NK-92 treated with Interleukin-12 subunit alpha and Interleukin-12 subunit beta, amount 100 ng/mL, for 24 hours (cell line): ENCODE measurements around the gene SND1.

Experiments
- DNase-seq: peaks from one replicate; lab custom pipeline; 2025; lab: John Stamatoyannopoulos, UW

Gene SND1

DNA sequence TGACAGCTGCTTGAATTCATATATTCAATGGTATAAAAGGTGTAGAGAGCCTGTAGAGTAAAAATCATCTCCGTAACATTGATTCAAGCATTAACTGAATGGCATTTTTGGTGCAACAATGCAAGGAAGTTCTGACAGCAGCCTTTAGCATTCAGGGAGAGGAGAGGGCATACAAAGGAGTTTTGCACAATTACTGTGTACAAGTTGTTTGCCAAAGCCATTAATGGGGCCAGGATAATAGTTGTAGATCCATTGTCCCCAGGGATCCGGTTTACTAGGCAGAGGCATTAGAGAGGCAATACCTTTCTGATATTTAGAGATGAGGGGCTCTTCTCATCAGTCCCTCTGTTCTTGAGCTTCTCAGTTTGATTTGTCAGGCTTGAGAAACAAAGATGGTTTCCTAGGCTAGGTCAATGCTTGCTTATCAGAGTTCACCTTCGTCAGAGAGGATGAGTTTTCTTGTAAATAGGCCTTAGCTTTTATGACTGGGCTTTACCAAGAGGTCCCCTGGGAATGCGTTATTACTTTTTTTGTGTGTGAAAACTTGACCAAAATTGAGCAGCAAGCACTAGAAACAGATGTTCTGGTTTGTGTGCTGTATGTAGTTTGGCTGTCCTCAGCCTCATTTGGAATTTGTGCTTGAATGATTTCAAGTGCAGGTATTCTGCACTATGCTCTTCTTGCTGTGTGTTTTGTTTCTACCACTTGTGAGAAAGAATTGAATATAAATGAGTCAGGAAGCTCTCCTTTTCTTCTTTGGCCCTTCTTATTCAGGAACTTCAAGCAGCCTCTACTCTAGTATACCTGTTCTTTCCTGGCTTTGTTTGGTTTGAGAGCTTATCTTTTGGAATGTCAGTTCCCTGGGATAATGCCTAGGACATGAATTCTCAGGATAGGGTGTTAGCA, 32.0 kb downstream of the SND1 start:
- no peak for DNase-seq

DNA sequence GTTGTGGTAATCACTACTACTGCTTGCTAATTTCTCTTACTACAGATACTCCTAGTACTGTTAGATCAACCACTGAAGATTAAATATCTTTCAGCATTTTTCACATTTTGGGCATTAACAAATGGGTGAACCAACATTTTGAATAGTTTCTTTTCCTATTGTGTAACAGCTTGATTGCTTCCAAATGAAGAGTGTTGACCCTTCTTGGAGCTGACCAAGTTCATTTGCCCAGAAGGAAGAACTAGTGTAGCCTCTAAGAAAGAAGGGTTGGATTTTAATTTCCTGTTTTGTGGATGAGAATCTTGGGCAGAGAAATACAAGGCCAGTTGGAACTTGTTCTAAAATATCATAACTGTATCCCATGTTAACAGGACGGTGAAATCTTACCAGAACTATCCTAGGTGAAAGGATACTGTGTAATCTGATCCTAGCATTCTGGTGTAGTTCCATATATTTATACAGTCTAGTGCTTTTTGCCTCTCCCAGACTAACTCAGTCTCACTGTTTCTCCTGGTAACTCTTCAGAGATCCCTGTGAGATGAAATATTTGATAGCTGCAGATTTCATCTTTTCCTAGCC, 37.3 kb downstream of the SND1 start:
- no peak for DNase-seq

DNA sequence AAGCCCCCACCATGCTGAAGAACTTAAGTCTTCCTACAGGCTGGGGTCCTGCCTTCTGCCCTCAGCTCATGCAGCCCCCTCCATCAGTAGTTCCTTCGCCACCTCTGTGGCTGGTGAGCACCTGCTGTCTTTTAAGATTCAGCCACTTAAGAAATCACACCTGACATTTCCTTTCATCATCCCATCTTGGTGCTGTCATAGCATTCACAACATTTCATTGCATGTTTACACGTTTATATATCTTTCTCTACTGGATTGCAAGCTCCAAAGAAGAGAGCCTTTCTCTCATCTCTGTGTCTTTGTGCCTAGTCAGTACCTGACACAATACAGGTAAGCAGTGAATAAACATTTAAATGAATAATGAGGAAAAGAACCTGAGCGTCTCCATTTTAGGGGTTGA, 38.3 kb downstream of the SND1 start:
- DNase-seq = no peak

DNA sequence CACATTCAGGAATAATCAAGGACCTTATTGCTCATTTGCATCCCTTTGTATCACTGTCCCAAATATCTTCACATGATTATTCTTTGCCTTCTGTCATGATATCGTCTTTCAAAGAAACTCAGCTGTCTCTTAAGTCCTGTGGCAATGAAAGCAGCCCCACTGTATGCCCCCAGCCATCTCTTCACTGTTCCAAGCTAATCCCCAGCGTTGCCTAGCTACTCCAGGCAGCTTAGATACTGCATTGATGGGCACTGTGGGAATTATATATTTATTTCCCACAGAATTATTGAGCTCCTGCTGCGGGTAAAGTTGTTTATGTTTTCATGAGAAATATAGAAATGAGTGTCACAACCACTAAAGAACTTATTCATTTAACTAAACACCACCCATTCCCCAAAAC, 38.8 kb downstream of the SND1 start:
- DNase-seq = no peak

DNA sequence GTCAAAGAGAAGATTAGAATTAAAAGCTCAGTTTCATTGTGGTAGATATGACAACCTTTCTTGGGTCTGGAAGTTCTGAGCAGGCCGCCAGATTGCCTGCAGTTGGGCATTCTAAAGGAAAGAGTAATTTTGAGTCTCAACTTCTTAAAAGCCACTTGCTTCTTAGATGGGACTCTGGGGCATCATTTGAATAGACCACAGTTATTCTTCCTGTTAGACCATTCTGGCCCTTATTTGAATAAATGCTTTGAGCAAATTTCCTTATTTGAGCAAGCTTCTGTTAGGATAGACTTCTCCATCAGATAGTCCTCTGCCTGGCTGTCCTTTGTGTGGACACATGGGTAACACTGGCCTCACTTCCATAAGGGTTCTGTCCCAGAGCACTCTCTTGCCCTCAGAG, 40.2 kb downstream of the SND1 start:
- DNase-seq = no peak

DNA sequence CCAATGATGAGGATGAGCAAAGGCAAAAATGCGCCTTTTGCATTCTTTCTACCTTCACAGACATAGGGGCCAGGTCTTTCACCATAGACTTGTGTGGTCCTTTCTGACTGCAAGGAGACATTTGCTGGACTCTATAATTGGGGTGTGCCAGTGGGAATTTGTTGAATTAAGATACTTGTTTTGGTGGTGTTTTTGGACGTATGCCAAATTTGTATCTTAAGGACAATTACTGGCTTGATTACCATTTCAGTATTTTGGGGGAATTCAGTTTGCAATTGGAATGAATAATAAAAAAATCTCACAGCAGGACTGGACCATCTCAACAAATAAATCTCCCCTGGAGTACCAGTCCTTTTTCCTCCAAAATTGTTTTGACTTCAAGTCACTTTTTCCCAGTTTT, 47.9 kb downstream of the SND1 start:
- no peak for DNase-seq

DNA sequence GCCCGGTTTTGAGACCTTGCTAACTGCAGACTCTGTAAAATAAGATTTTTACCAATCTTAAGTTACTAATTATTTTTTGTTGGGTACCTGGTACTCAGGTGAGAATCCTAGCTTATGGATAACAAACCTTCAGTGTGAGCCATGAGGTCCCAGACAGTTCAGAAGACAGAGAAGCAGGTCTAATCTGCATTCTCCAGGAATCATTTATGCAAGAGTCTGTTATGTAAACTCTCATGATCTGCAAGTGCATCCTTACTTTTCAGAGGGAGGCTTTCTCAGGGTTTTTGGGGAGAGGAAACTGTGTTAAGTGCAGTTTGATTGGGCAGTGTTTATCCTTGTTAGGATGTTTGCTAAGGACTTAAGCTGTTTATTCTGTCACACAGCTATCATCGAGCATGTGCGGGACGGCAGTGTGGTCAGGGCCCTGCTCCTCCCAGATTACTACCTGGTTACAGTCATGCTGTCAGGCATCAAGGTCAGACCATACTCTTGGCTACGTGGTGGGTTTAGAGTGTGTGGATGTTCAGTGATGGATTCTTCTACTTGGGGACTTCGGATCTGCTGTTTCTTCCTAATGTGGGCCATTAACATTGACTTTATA, 50.2 kb downstream of the SND1 start:
- DNase-seq = no peak

DNA sequence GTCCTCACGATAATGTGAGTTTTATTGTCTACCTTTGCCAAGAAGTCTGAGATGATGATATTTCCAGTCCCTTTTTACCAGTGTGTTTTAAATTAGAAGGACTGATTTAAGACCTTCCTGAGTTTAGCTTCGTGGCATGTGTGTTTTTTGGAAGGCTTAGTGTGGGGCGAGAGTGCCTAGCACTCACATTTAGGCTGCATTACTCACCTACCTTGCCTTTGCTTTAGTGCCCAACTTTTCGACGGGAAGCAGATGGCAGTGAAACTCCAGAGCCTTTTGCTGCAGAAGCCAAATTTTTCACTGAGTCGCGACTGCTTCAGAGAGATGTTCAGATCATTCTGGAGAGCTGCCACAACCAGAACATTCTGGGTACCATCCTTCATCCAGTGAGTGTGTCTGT, 50.9 kb downstream of the SND1 start:
- no peak for DNase-seq

DNA sequence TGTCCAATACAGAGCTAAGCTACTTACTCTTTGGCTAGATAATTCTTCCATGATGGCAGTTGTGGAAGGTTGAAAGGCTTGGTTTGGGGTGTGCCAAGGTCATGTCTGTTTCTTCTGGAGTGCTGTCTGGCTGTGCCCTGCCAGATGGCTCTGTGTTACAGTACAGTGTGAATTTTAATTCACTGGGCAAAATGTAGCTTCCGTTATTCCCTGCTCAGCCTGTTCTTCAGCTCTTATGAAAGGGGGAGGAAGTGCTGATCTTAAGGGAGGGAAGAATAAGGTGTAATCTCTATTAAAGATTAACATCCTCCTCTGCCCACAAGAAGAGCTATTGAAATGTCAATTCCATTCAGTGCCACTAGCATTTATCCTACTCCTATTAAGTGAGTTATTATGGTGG, 52.2 kb downstream of the SND1 start:
- DNase-seq = no peak

DNA sequence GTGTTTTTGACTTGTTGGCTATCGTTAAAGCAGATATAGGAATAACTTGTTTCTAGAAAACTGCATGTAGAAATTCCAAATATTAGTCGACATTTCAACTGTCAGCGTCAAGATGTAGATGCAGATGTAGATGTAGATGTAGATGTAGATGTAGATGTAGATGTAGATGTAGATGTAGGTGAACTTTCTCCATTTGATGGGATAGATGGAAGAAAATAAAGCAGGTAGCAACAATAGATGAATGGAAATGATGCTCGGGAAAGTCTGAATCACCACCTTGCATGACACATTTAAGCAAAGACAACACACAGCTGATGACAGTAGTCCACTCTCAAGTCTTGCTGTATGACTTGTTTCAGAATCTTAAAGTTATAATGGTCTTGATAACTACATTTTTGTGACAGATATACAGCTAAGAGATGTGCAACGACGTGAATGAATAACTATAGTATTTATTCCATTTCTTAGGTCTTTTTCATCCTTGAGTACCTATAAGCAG, 53.5 kb downstream of the SND1 start:
- no peak for DNase-seq

DNA sequence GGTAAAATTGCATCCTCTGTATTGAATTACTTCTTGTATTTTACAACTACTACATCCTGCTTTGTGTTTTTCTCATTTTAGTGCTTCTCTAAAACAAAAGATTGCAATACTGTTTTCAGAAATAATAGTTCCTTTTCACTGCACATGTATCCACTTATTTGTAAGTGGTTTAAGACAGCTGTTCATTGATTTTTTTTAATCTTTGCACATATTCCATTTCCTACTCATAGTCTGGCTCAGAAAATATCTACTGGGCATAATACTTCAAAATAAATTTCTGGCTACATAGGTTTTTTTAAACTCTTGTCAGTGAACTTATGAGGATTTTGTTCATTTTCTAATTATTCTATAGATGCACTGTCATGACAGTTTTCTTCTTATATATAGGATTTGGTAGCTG, 54.8 kb downstream of the SND1 start:
- DNase-seq = no peak

DNA sequence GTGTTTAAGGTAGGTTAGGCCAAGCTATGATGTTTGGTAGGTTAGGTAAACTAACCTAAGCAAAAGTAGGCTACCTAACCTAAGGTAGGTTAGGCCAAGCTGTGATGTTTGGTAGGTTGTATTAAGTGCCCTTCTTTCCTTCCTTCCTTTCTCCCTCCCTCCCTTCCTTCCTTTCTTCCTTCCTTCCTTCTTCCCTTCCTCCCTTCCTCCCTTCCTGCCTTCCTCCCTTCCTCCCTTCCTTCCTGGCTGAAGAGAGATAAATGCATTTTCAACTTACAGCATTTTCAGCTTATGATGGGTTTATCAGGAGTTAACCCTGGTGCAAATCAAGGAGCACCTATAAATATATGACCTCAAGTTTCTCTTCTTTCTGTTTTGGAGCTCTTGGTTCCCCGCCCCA, 56.2 kb downstream of the SND1 start:
- DNase-seq = no peak

DNA sequence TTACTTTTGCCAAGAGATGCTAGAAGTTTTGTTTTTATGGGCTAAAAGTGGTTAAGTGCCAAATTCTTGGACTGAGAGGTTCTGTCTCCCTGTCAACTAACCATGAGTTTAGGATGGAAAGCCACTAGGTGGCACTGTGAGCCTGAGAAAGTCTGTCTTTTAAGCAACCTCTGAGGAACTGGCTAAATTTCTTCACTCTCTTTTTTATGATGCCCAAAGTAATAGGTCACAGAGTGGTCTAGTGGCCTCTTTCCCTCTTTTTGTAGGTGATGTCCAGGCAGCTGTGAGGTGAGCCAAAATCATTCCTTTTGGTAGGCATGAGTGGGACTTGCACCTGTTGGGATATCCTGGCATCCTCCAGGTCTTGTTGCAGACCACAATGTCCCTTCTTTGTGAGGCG, 56.8 kb downstream of the SND1 start:
- no peak for DNase-seq

DNA sequence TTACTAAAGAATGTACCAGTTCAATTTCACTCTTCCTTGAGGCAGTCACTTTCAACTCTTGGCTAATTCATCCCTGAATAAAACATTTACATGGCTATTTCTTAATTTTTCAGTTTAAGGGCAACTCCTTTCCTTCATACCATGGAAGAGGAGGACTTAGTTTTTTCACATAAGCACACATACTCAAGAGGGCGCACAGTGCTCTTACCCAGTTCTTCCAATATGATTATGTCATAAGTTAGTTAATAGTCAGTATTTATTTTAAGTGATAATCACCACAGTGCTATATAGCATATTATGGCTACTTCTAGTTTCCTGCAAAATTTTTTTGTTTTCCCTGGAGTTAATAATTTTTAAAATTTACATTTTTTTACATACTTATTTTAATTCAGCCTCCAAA, 58.6 kb downstream of the SND1 start:
- DNase-seq = no peak

DNA sequence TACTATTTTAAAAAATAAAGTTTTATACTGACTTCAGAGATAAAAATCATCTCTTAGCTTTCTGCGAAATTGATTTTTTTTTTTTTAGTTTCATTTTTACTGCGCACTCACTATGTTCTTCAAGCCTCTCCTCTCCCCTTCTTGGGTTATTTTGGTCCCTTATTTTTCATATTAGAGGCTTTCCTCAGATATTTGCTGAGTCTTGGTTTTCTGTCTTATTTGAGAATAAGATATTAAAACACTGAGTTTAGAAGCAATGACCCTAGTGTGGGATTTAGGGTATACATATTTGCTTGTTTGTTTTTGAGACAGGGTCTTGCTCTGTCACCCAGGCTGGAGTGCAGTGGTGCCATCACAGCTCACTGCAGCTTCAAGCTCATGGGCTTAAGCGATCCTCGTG, 59.9 kb downstream of the SND1 start:
- DNase-seq = no peak

DNA sequence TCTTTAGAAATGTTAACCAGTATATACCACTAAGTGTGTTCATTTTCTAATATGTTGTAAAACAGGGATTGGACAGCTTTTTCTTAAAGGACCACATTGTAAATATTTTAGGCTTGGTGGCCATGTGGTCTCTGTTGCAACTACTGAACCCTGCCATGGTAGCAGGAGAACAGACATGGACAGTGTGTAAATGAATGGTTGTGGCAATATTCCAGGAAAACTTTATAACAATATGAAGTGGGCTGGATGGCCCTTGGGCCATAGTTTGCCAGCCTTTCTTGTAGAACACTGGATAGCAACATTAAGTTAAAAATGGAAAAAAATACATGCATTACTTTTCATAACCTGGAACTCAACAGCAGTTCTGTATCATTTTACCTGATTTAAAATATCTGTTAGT, 61.0 kb downstream of the SND1 start:
- DNase-seq = no peak

DNA sequence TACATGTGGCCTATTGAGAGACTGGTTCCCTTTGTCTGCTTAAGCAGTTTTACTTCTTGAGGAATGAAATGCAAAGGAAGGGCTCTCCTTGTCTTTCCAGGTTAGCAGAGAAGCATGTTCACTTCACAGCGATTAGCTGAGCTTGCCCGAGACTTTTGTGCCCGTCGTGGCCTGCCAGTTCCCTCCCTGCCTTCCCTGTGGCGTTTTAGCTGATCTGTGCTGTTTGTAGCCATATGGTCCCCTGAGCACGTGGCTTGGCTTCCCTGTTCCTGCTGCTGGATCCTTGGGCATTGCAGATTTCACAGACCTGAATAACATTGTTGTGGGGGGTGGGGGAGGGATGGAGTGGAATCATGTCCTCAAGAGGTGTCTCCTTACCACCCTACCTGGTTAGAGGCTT, 61.8 kb downstream of the SND1 start:
- DNase-seq = no peak

DNA sequence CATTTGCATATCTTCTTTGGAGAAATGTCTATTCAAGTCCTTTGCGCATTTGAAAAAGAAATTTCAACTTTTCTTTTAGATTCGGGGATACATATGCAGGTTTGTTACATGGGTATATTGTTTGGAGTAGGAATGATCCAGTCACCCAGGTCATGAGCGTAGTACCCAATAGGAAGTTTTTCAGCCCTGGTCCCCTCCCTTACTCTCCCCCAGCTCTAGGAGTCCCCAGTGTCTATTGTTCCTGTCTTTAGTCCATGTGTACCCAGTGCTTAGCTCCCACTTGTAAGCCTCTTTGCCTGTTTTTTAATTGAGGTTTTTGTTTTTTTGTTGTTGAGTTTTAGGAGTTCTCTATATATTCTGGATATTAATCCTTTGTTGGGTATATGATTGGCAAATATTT, 63.3 kb downstream of the SND1 start:
- no peak for DNase-seq

DNA sequence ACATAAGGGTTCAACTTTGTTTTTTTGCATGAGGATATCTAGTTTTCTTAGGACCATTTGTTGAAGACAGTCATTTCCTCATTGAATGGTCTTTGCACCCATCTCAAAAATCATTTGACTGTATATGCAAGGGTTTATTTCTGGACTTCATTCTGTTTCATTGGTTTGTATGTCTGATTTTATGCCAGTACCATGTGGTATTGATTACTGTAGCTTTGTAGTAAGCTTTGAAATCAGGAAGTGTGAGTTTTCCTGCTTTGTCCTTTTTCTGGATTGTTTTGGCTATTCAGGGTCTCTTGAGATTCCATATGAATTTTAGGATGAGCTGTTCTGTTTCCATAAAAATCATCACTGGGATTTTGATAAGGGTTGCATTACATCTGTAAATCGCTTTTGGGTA, 63.9 kb downstream of the SND1 start:
- no peak for DNase-seq

DNA sequence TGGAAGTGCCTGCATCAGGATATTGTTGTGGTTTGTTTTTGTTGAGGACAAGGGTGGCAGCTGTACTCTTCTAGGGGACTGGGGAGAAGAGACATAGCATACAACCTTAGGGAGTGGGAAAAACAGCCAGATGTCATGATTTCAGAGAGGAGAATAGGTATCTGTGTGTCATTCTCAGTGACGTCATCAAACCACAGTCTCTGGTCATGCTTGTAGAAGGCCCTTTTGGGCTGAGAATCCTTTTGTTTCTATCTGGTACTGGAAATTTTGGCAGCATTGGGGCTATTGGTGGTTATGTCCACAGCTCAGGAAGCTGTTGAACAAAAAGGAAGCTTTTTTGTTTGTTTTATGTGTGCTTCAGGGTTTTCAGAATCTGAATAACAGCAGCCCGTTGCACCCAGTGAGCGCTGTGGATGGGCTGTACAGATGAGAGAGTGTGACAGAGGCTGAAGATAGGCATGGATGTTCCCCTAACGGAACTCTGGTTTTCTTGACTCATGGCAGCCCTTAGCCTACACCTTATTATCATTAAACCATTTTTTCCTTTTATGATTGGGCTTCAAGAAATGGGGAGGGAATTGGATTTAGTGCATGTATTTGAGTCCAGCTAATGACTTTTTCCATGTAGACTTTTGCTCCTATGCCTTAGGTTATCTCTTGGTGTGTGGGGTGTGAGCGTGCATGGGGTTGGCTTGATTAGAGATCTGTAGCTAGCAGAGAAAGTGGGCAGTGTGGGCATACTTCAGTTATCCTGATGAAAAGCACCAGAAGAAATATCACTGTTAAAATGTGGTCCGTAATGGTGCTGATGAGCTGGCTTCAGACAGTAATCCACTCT, 65.7 kb downstream of the SND1 start:
- no peak for DNase-seq

DNA sequence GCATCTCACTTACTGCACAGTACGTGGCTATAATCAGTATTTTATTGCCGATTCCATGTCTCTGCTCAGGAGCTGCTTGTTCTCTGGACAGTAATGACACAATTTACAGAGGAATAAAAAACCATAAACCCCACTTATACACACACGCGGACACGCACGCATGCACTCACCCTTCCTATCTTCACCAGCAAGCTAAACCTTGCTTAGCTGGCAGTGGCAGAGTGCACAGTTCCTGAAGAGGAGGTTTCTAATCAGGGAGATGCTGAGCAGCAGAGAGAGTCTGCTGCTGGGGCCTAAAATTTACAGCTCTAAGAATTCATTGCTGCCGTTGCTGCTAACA, 66.3 kb downstream of the SND1 start:
- no peak for DNase-seq

DNA sequence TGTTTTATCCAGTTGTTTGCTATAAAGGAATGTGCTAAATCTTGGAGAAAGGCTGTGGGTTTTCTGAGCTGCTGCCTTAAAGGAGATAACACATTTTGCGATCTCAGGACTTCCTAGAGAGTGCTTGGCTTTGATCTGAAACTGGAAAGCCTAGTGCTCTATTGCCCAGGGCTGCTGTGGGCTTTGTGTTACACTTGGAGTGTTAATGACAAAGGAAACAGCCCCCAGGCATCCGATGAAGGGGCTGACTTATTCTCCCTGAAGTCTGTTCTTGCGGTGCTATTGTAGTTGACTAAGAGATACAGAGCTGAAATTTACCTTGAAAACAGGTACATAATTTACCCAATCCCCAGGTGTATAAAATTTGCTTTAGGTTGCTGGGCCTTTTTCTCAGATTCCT, 74.5 kb downstream of the SND1 start:
- no peak for DNase-seq
